Mucosa of descending colon (tissue), 3 donors: ENCODE data around the gene SCLT1. TPM values are rescaled to one million over a fixed set of nuclear protein-coding genes. Genes with fewer than 3 reads are reported as not detected.

ENCODE experiments used
- ATAC-seq: fragments of 200-7000 bp; cut with Tn5 transposase; one replicate; pipeline ENCODE4 v1.9.1; 2020; ENCODE audit warnings: mild to moderate bottlenecking, moderate library complexity
- DNase-seq, 3 donors: peaks; one replicate each; pipeline ENCODE4 v3.0.0-alpha.2; 2020
- H3K36me3 ChIP-seq: fragments of 200-600 bp; one replicate; pipeline ENCODE4 v1.8.0; 2021; ENCODE audit warnings: low read depth, mild to moderate bottlenecking
- H3K4me1 ChIP-seq: fragments of 200-600 bp; one replicate; pipeline ENCODE4 v1.8.0; 2021; ENCODE audit warnings: low read depth, mild to moderate bottlenecking
- H3K4me3 ChIP-seq: fragments of 200-600 bp; one replicate; pipeline ENCODE4 v1.8.0; 2021; ENCODE audit warnings: mild to moderate bottlenecking
- H3K9me3 ChIP-seq: fragments of 200-600 bp; one replicate; pipeline ENCODE4 v1.8.0; 2021; ENCODE audit warnings: mild to moderate bottlenecking
- CTCF ChIP-seq: fragments of 200-600 bp; IDR thresholded peaks from one replicate; pipeline ENCODE4 v1.8.0; 2022; ENCODE audit warnings: antibody characterized with exemption, mild to moderate bottlenecking
- intact Hi-C, 2 donors: fragments of 100-400 bp; cut with DNase I in 1 of 2; cut with micrococcal nuclease in 1 of 2; formaldehyde crosslinking; loops; one replicate each; pipeline versions ENCODE4 v1.11.0 to v1.11.1; 2022; cut with DNase I, micrococcal nuclease
- total RNA-seq, 3 donors: library from RNA; stranded (reverse); fragmentation: NEBNext Ultra II Directional in 2 of 3; extraction: Animal tissue kit (Norgen Biotek cat#: 25700) in 2 of 3; gene quantifications; one replicate each; pipeline versions ENCODE4 v1.2.1 to v1.2.4, GENCODE V29; 2021 to 2023
- donor health status: DM: no; HTN: no; CAD: no; lungs with moderate emphysema.
- donor health status: DM: no; HTN: no; CAD: no.
- donor health status: DM: no; HTN: yes; CAD: no.

The SCLT1 gene
- total RNA-seq, 3 donors from 2014 or later, result 11.7 to 16.8 (median 12.9) TPM

- no peaks in the 10 kb centered on the region for H3K36me3 ChIP-seq
- intact Hi-C loops, result no loop called here
- DNase-seq (no peak), ATAC-seq (no peak)
- H3K4me3 ChIP-seq, result no peak overlapping the region
- no peaks in the 10 kb centered on the region for H3K4me1 ChIP-seq
- no peak for TF ChIP-seq CTCF
- no peaks in the 10 kb centered on the region for H3K9me3 ChIP-seq
These were observed 49.8 kb downstream of the SCLT1 start for GRCh38 chr4:129043523-129043922.

- DNase-seq (no peak), ATAC-seq (no peak)
- no peaks in the 10 kb centered on the region for H3K9me3 ChIP-seq
- H3K4me1 ChIP-seq, result no peaks in the 10 kb centered on the region
- H3K36me3 ChIP-seq, result no peaks in the 10 kb centered on the region
- intact Hi-C loops, result no loop called here
- TF ChIP-seq CTCF, result no peak
- H3K4me3 ChIP-seq, result no peak overlapping the region
These were observed 52.9 kb downstream of the SCLT1 start for GRCh38 chr4:129040471-129040870.

GRCh38 chr4:129037093-129037492 lies 56.2 kb downstream of the SCLT1 start:
- Histone ChIP-seq H3K9me3 (no peaks in the 10 kb centered on the region), H3K36me3 (no peaks in the 10 kb centered on the region), H3K4me3 (no peak overlapping the region), H3K4me1 (no peaks in the 10 kb centered on the region)
- DNase-seq (no peak), ATAC-seq (no peak)
- intact Hi-C loops, result no loop called here
- no peak for TF ChIP-seq CTCF

GRCh38 chr4:129014566-129015509 lies 78.5 kb downstream of the SCLT1 start:
- ATAC-seq (no peak), DNase-seq (peak in 1 of 3 donors; percentile 17)
- no peak for TF ChIP-seq CTCF
- intact Hi-C loops, result no loop called here
- H3K9me3 ChIP-seq, result peaks cover 45% of the 10 kb centered on the region
- no peak overlapping the region for H3K4me3 ChIP-seq
- H3K36me3 ChIP-seq, result no peaks in the 10 kb centered on the region
- H3K4me1 ChIP-seq, result no peaks in the 10 kb centered on the region

GRCh38 chr4:129008096-129008495 lies 85.2 kb downstream of the SCLT1 start:
- DNase-seq (no peak), ATAC-seq (no peak)
- no peaks in the 10 kb centered on the region for H3K4me1 ChIP-seq
- H3K36me3 ChIP-seq, result no peaks in the 10 kb centered on the region
- TF ChIP-seq CTCF, result no peak
- peaks cover 55% of the 10 kb centered on the region for H3K9me3 ChIP-seq
- H3K4me3 ChIP-seq, result no peak overlapping the region
- intact Hi-C loops, result no loop called here
